GM12892 (cell line): ENCODE measurements around the gene PTPN1.

Experiments used
- DNase-seq: peaks from one replicate; pipeline ENCODE4 v3.0.0; 2011; ENCODE audit not compliant: insufficient read length
- FAIRE-seq: peaks from 2 replicates; lab custom pipeline; 2011; peaks lifted over from hg19 to GRCh38; lab: Jason Lieb, UNC
- POLR2A ChIP-seq: IDR thresholded peaks from 2 replicates; pipeline ENCODE4 v1.6.1; 2011; ENCODE audit warnings: low read depth, low read length, control low read depth
- POLR2AphosphoS5 ChIP-seq: IDR thresholded peaks from 2 replicates; pipeline ENCODE4 v1.6.1; 2011; ENCODE audit warnings: low read depth, low read length, control low read depth
- TAF1 ChIP-seq: IDR thresholded peaks from 2 replicates; pipeline ENCODE4 v1.6.1; 2011; ENCODE audit warnings: low read depth, mild to moderate bottlenecking, control low read depth, low read length, borderline replicate concordance

PTPN1 gene

GRCh38 chr20:50487397-50487796 is 22.8 kb upstream of the PTPN1 start:
- FAIRE-seq (no peak), DNase-seq (no peak)
- no peak for TF ChIP-seq TAF1
- no peak for TF ChIP-seq POLR2A
- no peak for TF ChIP-seq POLR2AphosphoS5

DNA sequence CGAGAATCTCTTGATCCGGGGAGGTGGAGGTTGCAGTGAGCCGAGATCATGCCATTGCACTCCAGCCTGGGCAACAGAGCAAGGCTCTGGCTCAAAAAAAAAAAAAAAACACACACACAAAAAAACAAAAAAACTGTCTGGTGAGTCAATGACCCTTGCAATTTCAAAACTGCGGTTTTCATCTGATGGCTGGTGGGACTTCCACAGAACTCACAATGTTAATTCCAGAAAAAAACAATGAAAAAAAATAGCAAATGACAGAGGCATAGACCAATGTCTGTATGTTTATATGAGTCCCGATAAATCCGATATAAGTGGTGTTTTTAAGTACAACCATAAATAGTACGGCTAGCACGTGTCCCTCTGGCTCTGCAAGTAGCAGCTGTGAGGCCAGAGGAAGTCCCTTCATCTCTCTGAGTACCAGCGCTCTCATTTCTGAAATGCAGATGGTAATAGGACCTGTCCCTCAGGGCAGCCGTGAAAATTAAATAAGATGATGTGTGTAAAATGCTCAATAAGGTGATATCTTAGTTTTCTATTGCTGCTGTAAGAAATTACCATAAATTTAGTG is 21.9 kb upstream of the PTPN1 start:
- FAIRE-seq (no peak), DNase-seq (no peak)
- no peak for TF ChIP-seq POLR2AphosphoS5
- no peak for TF ChIP-seq POLR2A
- TF ChIP-seq TAF1: no peak

GRCh38 chr20:50491168-50491567 is 19.0 kb upstream of the PTPN1 start:
- TF ChIP-seq TAF1: no peak
- no peak for TF ChIP-seq POLR2AphosphoS5
- no peak for TF ChIP-seq POLR2A
- DNase-seq (no peak), FAIRE-seq (no peak)

- FAIRE-seq (no peak), DNase-seq (no peak)
- TF ChIP-seq POLR2AphosphoS5 (no peak), TAF1 (no peak), POLR2A (no peak)
Measured at GRCh38 chr20:50491926-50492634, 18.1 kb upstream of the PTPN1 start.

- no peak for TF ChIP-seq TAF1
- no peak for TF ChIP-seq POLR2A
- TF ChIP-seq POLR2AphosphoS5: no peak
- no peak for FAIRE-seq
Measured at GRCh38 chr20:50493881-50494253, 16.3 kb upstream of the PTPN1 start.

DNA sequence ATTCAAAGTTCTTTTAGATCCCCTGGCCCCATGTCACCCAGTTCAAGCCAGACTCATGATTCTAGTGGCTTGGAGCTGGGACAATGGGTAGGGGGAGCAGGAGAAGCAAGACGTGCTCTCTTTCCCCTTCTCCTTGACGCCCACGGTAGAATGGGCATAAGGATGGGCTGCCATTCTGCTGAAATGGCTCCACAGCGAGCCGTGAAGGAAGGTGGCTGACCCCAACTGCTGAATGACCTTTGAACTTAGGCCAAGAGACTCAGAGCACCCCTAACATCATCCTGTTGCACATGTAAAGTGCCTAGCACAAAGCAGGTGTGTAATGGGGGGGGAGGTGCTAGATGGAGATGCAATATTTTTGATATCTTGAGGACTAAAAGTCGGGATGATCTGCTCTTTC is 15.8 kb upstream of the PTPN1 start:
- TF ChIP-seq POLR2A (no peak), TAF1 (no peak), POLR2AphosphoS5 (no peak)
- no peak for DNase-seq
- FAIRE-seq: no peak

More at GRCh38 chr20:50493881-50494253, 16.3 kb upstream of the PTPN1 start:
- DNase-seq: no peak

- no peak for DNase-seq
- TF ChIP-seq TAF1: no peak
- TF ChIP-seq POLR2AphosphoS5: no peak
- no peak for TF ChIP-seq POLR2A
- FAIRE-seq: no peak
Measured at GRCh38 chr20:50496773-50497385, 13.3 kb upstream of the PTPN1 start.

GRCh38 chr20:50498071-50498776 is 12.0 kb upstream of the PTPN1 start:
- FAIRE-seq: no peak
- no peak for TF ChIP-seq TAF1
- TF ChIP-seq POLR2A: no peak
- DNase-seq: no peak

DNA sequence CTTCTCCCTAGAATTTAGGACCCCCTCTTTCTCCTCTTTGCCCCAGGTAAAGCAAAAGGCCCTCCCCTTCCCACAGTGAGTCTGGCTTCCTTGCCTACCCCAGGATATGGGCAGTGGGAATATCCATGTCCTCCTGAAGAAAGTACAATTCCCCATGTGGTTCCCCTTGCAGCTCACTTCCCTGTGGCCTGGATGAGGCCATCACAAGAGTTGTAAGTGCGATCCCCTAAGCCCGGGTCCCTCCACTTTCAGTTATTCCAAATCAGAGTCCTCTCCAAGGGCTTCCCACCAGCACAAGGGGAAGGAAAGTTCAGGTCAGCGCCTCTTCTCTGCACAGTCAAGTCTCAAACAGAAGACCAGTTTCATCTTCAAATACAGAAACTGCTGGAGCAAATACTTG is 10.2 kb upstream of the PTPN1 start:
- DNase-seq (no peak), FAIRE-seq (no peak)
- no peak for TF ChIP-seq POLR2A
- TF ChIP-seq POLR2AphosphoS5: no peak
- no peak for TF ChIP-seq TAF1

GRCh38 chr20:50501972-50502745 is 8.0 kb upstream of the PTPN1 start:
- TF ChIP-seq POLR2AphosphoS5 (no peak), POLR2A (no peak), TAF1 (no peak)
- no peak for DNase-seq
- FAIRE-seq: no peak

DNA sequence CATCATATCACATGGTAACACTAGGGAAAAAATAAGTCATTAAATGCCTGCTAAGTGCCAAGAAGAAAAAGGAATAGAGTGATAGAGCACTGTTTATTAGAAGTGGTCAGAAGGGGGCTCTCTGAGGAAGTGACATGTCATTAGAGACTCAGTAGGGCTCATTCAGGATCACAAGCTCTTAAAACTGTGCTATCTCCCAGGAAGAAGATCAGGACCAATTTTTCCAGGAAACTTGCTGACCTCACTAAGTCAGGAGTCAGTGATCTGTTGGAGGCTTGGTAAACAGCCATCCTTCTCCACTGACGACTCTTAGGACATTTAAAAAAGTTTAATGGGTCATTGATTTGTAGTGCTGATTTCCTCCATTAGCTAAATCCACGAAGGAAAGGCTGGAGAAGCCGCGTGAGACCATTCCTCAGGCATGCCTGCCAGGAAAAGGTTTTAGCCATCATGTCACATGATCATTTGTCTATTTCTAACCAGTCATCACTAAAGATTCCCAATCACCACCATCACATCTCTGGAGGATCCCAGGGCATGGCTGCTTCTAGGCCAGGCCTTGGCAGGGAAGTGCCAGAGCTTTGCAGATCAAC is 5.9 kb upstream of the PTPN1 start:
- TF ChIP-seq POLR2AphosphoS5: no peak
- no peak for TF ChIP-seq POLR2A
- no peak for TF ChIP-seq TAF1
- no peak for FAIRE-seq
- DNase-seq: no peak
